Measurements from ENCODE around the gene DNER. TPM values are rescaled to one million over a fixed set of nuclear protein-coding genes. Genes with fewer than 3 reads are reported as not detected.

Gene DNER
- total RNA-seq, 1 experiment from 2014 or later, result 2.9 TPM

GRCh38 chr2:229392196-229392595, 322.2 kb downstream of the DNER start:
- H4K20me1 ChIP-seq (ENCODE audit: insufficient read depth), result no peaks in the 10 kb centered on the region
- no peak for DNase-seq (ENCODE audit: low read depth, low spot score)
- no peak for ATAC-seq
- no peaks in the 10 kb centered on the region for H3K79me2 ChIP-seq (ENCODE audit: insufficient read depth, low read length)
- no peak overlapping the region for H3K27ac ChIP-seq (ENCODE audit: low read depth, low read length)
- no peaks in the 10 kb centered on the region for H3K36me3 ChIP-seq (ENCODE audit: control insufficient read depth in 1 of 2, insufficient read depth in 2 of 2, low read length in 2 of 2)
- no TSS peak for BruUV-seq (replicated peaks)
- POLR2A ChIA-PET, result no interaction called here
- H3K27me3 ChIP-seq (ENCODE audit: insufficient read depth, low read length), result no peaks in the 10 kb centered on the region
- TF ChIP-seq ZNF274 (IDR thresholded peaks at IDR 0.05; ENCODE audit: low read depth, low read length), result no peak
- TF ChIP-seq SP1 (IDR thresholded peaks at IDR 0.05; ENCODE audit: low read depth), result no peak
- no peak for TF ChIP-seq MAX (IDR thresholded peaks at IDR 0.05)
- TF ChIP-seq EZH2phosphoT487 (IDR thresholded peaks at IDR 0.05; ENCODE audit: borderline replicate concordance), result no peak
- TF ChIP-seq EZH2 (IDR thresholded peaks at IDR 0.05), result no peak
- TF ChIP-seq POLR2AphosphoS5 (IDR thresholded peaks at IDR 0.05; ENCODE audit: low read depth, low read length), result no peak
- H3K9ac ChIP-seq (ENCODE audit: low read length), result no peak overlapping the region
- H3K9me3 ChIP-seq (ENCODE audit: control insufficient read depth in 1 of 2, insufficient read depth in 1 of 2, low read depth in 1 of 2, low read length in 2 of 2), result no peaks in the 10 kb centered on the region; a peak in 1 of 4 replicates
- H3K4me3 ChIP-seq (replicated peaks in 1 of 2; ENCODE audit: low read depth in 1 of 2, low read length in 2 of 2), result no peak overlapping the region
- RAD21 ChIA-PET (ENCODE audit: low non-redundant PET in 1 of 2, low total read pairs in 2 of 2, uncharacterized antibody in 2 of 2, unreplicated experiment in 2 of 2), result no interaction called here
- no peaks in the 10 kb centered on the region for H3K9me2 ChIP-seq (ENCODE audit: insufficient read depth)
- CTCF ChIA-PET, result no interaction called here
- intact Hi-C loops (cut with micrococcal nuclease), result no loop called here
- H2AFZ ChIP-seq (ENCODE audit: low read depth, low read length, poor library complexity, severe bottlenecking), result no peak overlapping the region
- H3K4me1 ChIP-seq (ENCODE audit: control insufficient read depth in 1 of 2, insufficient read depth in 2 of 2, low read length in 2 of 2), result no peaks in the 10 kb centered on the region
- no peak overlapping the region for H3K4me2 ChIP-seq (ENCODE audit: low read length)

GRCh38 chr2:229388731-229389130, 325.6 kb downstream of the DNER start:
- Histone ChIP-seq H3K9me2 (ENCODE audit: insufficient read depth) (no peaks in the 10 kb centered on the region), H3K27ac (ENCODE audit: low read depth, low read length) (no peak overlapping the region), H4K20me1 (ENCODE audit: insufficient read depth) (no peaks in the 10 kb centered on the region), H3K4me3 (replicated peaks in 1 of 2; ENCODE audit: low read depth in 1 of 2, low read length in 2 of 2) (no peak overlapping the region), H2AFZ (ENCODE audit: low read depth, low read length, poor library complexity, severe bottlenecking) (no peak overlapping the region), H3K36me3 (ENCODE audit: control insufficient read depth in 1 of 2, insufficient read depth in 2 of 2, low read length in 2 of 2) (no peaks in the 10 kb centered on the region), H3K27me3 (ENCODE audit: insufficient read depth, low read length) (no peaks in the 10 kb centered on the region), H3K4me2 (ENCODE audit: low read length) (no peak overlapping the region), H3K9ac (ENCODE audit: low read length) (no peak overlapping the region), H3K4me1 (ENCODE audit: control insufficient read depth in 1 of 2, insufficient read depth in 2 of 2, low read length in 2 of 2) (no peaks in the 10 kb centered on the region), H3K79me2 (ENCODE audit: insufficient read depth, low read length) (no peaks in the 10 kb centered on the region), H3K9me3 (ENCODE audit: control insufficient read depth in 1 of 2, insufficient read depth in 1 of 2, low read depth in 1 of 2, low read length in 2 of 2) (no peaks in the 10 kb centered on the region)
- TF ChIP-seq RAD21 (IDR thresholded peaks at IDR 0.05; ENCODE audit: low read depth), result no peak
- no peak for TF ChIP-seq ZBTB33 (IDR thresholded peaks at IDR 0.05; ENCODE audit: extremely low read depth, insufficient replicate concordance, low read length)
- TF ChIP-seq SIN3A (IDR thresholded peaks at IDR 0.05; ENCODE audit: low read depth), result no peak
- no peak for TF ChIP-seq ZNF274 (IDR thresholded peaks at IDR 0.05; ENCODE audit: low read depth, low read length)
- TF ChIP-seq CBX3 (IDR thresholded peaks at IDR 0.05; ENCODE audit: low read depth), result no peak
- no peak for TF ChIP-seq ATF3 (IDR thresholded peaks at IDR 0.05)
- ChIA-PET POLR2A (no interaction called here), CTCF (no interaction called here), RAD21 (ENCODE audit: low non-redundant PET in 1 of 2, low total read pairs in 2 of 2, uncharacterized antibody in 2 of 2, unreplicated experiment in 2 of 2) (no interaction called here)
- BruUV-seq (replicated peaks), result no TSS peak
- DNase-seq (ENCODE audit: low read depth, low spot score), result no peak
- ATAC-seq, result no peak
- intact Hi-C loops (cut with micrococcal nuclease), result no loop called here

Data from HCT116 (cell line).